ENCODE results near the gene OTULIN. TPM values are rescaled to one million over a fixed set of nuclear protein-coding genes. Genes with fewer than 3 reads are reported as not detected.

The OTULIN gene
- total and polyA plus RNA-seq, 2 of the 13 experiments (the other 11 are each of a cell fraction or from before 2014, with no cell fraction given): 7.0 to 34.8 TPM

DNA sequence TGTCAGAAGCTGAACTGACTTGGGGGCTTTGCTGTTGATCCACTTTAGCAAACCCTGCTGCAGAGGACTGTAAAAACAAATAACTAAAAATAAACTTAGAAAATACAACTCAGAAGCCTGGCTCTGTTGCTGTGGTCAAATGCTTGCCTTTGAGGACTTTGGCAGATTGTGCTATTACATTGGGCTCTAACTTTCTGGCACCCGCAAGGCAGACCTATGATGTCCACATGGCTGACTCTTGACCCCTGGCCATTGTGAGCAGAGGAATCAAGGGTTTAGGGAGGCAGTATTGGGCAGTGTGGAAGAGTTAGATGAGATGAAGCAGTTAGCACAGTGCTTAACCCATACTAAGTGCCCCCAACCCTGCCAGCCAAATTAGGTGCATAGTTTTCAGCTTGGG is 34.0 kb downstream of the OTULIN start (continued):
- TF ChIP-seq, protein P1, sequence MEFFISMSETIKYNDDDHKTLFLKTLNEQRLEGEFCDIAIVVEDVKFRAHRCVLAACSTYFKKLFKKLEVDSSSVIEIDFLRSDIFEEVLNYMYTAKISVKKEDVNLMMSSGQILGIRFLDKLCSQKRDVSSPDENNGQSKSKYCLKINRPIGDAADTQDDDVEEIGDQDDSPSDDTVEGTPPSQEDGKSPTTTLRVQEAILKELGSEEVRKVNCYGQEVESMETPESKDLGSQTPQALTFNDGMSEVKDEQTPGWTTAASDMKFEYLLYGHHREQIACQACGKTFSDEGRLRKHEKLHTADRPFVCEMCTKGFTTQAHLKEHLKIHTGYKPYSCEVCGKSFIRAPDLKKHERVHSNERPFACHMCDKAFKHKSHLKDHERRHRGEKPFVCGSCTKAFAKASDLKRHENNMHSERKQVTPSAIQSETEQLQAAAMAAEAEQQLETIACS (CRISPR knock-in tag; IDR thresholded peaks at IDR 0.05): no peak
- TF ChIP-seq, protein P2, sequence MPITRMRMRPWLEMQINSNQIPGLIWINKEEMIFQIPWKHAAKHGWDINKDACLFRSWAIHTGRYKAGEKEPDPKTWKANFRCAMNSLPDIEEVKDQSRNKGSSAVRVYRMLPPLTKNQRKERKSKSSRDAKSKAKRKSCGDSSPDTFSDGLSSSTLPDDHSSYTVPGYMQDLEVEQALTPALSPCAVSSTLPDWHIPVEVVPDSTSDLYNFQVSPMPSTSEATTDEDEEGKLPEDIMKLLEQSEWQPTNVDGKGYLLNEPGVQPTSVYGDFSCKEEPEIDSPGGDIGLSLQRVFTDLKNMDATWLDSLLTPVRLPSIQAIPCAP (CRISPR knock-in tag; IDR thresholded peaks at IDR 0.05; ENCODE audit: low read depth): no peak
- TF ChIP-seq MAF1 (CRISPR knock-in tag; IDR thresholded peaks at IDR 0.05; ENCODE audit: borderline replicate concordance) (no peak), ZNF652 (CRISPR knock-in tag; IDR thresholded peaks at IDR 0.05; ENCODE audit: borderline replicate concordance, low read depth) (no peak)

GRCh38 chr5:14699159-14699558 is 34.6 kb downstream of the OTULIN start:
- ChIA-PET POLR2A (no interaction called here), CTCF (ENCODE audit: low intra/inter-chr PET ratio, low total read pairs) (no interaction called here)
- Histone ChIP-seq H3K9ac (ENCODE audit: insufficient read depth, low read depth, low read length) (no peak overlapping the region), H2AFZ (ENCODE audit: low read length) (no peak overlapping the region), H3K36me3 (replicated peaks in 1 of 2; ENCODE audit: control insufficient read depth in 1 of 2, insufficient read depth in 2 of 2, low read length in 2 of 2) (peaks cover 11 to 72% of the 10 kb centered on the region in 2 experiments), H3K79me2 (ENCODE audit: insufficient read depth, low read length) (no peaks in the 10 kb centered on the region), H3K4me3 (replicated peaks in 1 of 3; ENCODE audit: insufficient read depth in 1 of 3, low read depth in 2 of 3, low read length in 3 of 3) (no peak overlapping the region), H3K9me3 (ENCODE audit: low read length) (no peaks in the 10 kb centered on the region), H3K4me1 (ENCODE audit: insufficient read depth, low read length) (no peaks in the 10 kb centered on the region), H4K20me1 (ENCODE audit: insufficient read depth, low read length) (0 out of 2 replicates have a peak, but pooled peaks cover 3% of the 10 kb centered on the region), H3K27me3 (ENCODE audit: control insufficient read depth in 1 of 2, insufficient read depth in 2 of 2, low read length in 2 of 2) (no peaks in the 10 kb centered on the region), H3K27ac (ENCODE audit: extremely low read length, insufficient read depth, low read length) (no peak overlapping the region), H3K4me2 (ENCODE audit: low read depth, low read length) (no peak overlapping the region)
- 93% methylated on average over 2 of the region's 2 CpGs for WGBS (ENCODE audit: low lambda C conversion rate)
- in situ Hi-C loops (cut with HindIII; ENCODE audit: extremely low pct_ligation_motif_present, low pct_unique_long_range_greater_than_20kb) (no loop called here), intact Hi-C loops (cut with micrococcal nuclease; ENCODE audit: unreplicated experiment) (no loop called here)
- no peak for TF ChIP-seq ARID4A (CRISPR knock-in tag; IDR thresholded peaks at IDR 0.05; ENCODE audit: borderline replicate concordance)
- TF ChIP-seq FOSL2 (CRISPR knock-in tag; IDR thresholded peaks at IDR 0.05): no peak
- TF ChIP-seq HNF4G (IDR thresholded peaks at IDR 0.05; ENCODE audit: borderline replicate concordance, low read depth, low read length): no peak
- TF ChIP-seq HNF4G (CRISPR knock-in tag; IDR thresholded peaks at IDR 0.05; ENCODE audit: borderline replicate concordance, low read depth): no peak
- TF ChIP-seq ZNF562 (CRISPR knock-in tag; IDR thresholded peaks at IDR 0.05; ENCODE audit: borderline replicate concordance): no peak
- no peak for TF ChIP-seq ZFX (CRISPR knock-in tag; IDR thresholded peaks at IDR 0.05; ENCODE audit: low read depth)
- TF ChIP-seq, protein P3, sequence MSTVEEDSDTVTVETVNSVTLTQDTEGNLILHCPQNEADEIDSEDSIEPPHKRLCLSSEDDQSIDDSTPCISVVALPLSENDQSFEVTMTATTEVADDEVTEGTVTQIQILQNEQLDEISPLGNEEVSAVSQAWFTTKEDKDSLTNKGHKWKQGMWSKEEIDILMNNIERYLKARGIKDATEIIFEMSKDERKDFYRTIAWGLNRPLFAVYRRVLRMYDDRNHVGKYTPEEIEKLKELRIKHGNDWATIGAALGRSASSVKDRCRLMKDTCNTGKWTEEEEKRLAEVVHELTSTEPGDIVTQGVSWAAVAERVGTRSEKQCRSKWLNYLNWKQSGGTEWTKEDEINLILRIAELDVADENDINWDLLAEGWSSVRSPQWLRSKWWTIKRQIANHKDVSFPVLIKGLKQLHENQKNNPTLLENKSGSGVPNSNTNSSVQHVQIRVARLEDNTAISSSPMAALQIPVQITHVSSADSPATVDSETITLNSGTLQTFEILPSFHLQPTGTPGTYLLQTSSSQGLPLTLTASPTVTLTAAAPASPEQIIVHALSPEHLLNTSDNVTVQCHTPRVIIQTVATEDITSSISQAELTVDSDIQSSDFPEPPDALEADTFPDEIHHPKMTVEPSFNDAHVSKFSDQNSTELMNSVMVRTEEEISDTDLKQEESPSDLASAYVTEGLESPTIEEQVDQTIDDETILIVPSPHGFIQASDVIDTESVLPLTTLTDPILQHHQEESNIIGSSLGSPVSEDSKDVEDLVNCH (CRISPR knock-in tag; IDR thresholded peaks at IDR 0.05): no peak
- FAIRE-seq (no peak), DNase-seq (ENCODE audit: low spot score) (no peak), ATAC-seq (no peak)
- BruUV-seq (replicated peaks): no TSS peak

All from HepG2 (cell line).